C4-2B (cell line): ENCODE results near the gene SDK2.
A peak's percentile ranks its signal among the peaks of the same experiment; 100 is the strongest.
"Not testable (repeated sequence)": the region's sequence is repeated elsewhere in the genome, so short reads cannot be mapped to it uniquely, and the experiment has no call there.

Experiments
- H3K27ac ChIP-seq: fragments of 450-650 bp; 2 replicates; pipeline ENCODE4 v1.5.1; 2017
- CTCF ChIP-seq: fragments of 450-650 bp; conservative IDR thresholded peaks from 2 replicates; pipeline ENCODE4 v1.5.1; 2017; ENCODE audit warnings: mild to moderate bottlenecking
- ZFX ChIP-seq: fragments of 450-650 bp; IDR thresholded peaks from 2 replicates; pipeline ENCODE4 v1.6.1; 2017

SDK2 gene

GRCh38 chr17:73462823-73463222 lies 181.4 kb downstream of the SDK2 start:
- TF ChIP-seq CTCF (no peak), ZFX (no peak)
- peak overlapping the region; percentile 22; the same call in 1 of the 2 replicates for H3K27ac ChIP-seq

GRCh38 chr17:73459980-73460379 lies 184.3 kb downstream of the SDK2 start:
- TF ChIP-seq CTCF (no peak), ZFX (no peak)
- H3K27ac ChIP-seq, result no peak overlapping the region

- H3K27ac ChIP-seq, result no peak overlapping the region
- no peak for TF ChIP-seq CTCF
- no peak for TF ChIP-seq ZFX
Measured at GRCh38 chr17:73455767-73456166, 188.5 kb downstream of the SDK2 start.

- TF ChIP-seq CTCF (no peak), ZFX (no peak)
- no peak overlapping the region for H3K27ac ChIP-seq
Measured at GRCh38 chr17:73455050-73455687, 189.1 kb downstream of the SDK2 start.

- not testable (repeated sequence) for H3K27ac ChIP-seq
Measured at GRCh38 chr17:73453494-73453893, 190.8 kb downstream of the SDK2 start.

GRCh38 chr17:73453090-73453489 lies 191.2 kb downstream of the SDK2 start:
- H3K27ac ChIP-seq, result no peak overlapping the region
- TF ChIP-seq ZFX, result no peak
- TF ChIP-seq CTCF, result no peak

- TF ChIP-seq CTCF, result no peak
- no peak for TF ChIP-seq ZFX
- no peak overlapping the region for H3K27ac ChIP-seq
Measured at GRCh38 chr17:73452009-73452408, 192.2 kb downstream of the SDK2 start.

- H3K27ac ChIP-seq, result no peak overlapping the region
- TF ChIP-seq ZFX (no peak), CTCF (no peak)
Measured at GRCh38 chr17:73447319-73447718, 196.9 kb downstream of the SDK2 start.
